Hindlimb muscle (tissue), 1 donor: ENCODE data around the gene ZXDC. TPM values are rescaled to one million over a fixed set of nuclear protein-coding genes. Genes with fewer than 3 reads are reported as not detected.

Experiments
- DNase-seq: peaks from one replicate; pipeline ENCODE4 v3.0.0-alpha.2; 2013
- polyA plus RNA-seq: library from polyadenylated mRNA; unstranded; fragments of 120-200 nt; gene quantifications from one replicate; pipeline ENCODE4 v1.2.1, GENCODE V29; 2013; ENCODE audit not compliant: insufficient read length

The ZXDC gene
- polyA plus RNA-seq, 1 donor = 32.9 TPM

DNA sequence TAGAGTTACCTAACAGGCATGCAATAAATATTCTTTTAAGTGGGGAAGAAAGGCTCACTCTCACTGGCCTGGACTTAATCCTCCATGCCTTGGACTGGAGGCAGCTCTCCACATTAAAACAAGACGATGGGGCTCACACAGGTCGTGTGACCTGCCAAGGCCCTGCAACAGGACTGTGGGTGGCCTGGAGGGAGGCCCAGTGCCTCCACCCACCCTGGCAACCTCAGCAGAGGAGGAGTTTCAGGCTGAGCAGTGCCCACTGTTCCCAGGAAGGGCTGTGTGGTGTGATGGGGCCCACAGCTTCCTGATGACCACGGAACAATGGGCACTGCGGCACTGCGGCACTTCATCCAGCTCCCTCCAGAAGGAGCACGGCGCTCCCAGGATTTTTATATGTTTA, 36.3 kb upstream of the ZXDC start:
- no peak for DNase-seq

DNA sequence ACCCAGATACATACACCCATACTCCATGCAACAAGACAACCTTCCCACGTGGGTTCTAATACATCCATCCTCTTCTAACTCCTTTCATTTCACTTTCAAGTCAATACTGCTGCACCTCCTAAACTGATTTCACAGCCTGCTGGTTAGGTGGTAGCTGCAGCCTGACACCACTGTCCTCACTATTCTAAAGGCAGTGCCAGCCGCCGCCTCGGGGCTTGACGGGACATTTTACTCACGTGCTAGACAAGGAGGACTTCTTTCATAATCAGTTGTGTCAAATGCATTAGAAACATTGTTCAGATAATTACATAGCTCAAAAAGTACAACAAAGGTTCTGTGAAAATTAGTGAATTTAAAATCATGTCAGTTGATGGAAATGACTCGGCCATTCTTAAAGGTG, 35.6 kb upstream of the ZXDC start:
- DNase-seq = no peak

GRCh38 chr3:126510308-126510910, 34.7 kb upstream of the ZXDC start:
- no peak for DNase-seq

DNA sequence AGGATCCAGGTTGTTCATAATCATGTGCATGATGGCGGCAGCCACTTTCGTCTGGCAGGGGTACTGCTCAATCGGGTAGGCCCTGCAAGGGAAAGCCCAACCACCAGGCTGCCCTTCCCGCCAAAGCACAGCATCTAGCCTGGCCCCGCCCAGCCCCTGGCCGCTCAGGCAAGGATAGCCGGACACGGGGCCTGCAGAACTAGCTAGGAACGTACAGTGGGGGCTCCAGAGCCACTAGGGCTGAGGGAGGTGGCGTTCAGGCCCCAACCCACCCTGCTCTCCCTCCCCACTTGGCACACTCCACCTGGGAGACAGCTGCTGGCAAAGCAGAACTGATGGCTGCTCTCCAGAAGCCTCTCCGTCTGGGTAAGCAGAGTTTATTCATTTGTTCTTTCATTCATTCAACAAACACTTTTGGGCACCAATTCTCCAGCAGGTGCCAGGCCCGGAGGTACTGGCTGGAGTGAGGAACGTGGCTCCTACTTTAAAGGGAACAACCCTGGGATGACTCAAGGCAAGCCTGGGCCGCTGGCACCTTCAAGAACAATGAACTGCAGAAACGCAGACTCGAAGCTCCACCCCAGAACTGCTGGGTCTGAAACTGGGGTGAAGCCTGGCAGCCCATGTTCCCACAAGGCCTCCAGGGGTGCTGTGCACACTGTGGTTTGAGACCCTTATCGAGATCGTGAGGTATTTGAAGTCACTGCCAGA, 34.1 kb upstream of the ZXDC start:
- no peak for DNase-seq

GRCh38 chr3:126508564-126508964, 32.9 kb upstream of the ZXDC start:
- no peak for DNase-seq

GRCh38 chr3:126507886-126508285, 32.2 kb upstream of the ZXDC start:
- DNase-seq = no peak

DNA sequence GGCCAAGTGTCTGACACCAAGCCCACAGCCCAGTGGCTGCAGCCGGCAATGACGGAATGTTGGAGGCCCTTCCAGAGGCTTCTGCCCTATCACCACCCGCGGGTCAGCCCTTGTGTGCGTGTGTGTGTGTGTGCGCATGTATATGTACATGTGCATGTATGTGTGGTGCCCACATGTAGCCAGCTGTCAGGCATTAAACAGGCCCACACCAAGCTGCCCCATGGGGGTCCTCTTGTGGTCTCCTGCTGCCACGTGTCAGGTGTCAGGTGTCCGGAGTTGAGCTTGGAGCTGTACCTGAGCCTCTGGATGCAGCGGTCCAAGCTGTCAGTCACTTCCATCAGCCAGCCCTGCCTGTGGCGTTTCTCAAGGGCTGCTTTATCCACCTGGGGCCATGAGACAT, 28.0 kb upstream of the ZXDC start:
- DNase-seq = no peak

GRCh38 chr3:126502656-126503055, 27.0 kb upstream of the ZXDC start:
- no peak for DNase-seq

DNA sequence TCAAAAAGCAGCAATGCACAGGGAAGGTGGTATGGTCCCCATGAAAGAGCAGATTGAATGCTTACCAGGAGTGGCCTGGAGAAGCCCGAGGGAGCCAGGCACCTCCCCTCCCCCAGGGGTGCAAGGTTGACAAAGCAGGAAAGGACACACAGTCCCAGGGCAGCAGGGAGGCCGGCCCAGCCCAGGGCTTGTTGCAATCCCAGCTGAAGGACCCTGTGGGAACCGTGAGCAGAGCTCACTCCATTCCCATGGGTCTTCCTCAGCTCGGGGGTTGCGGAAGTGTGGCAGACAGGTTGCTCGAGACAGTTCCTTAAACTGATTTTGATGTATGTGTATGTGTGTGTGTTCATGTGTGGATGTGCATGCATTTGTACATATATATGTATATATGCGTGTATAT, 26.0 kb upstream of the ZXDC start:
- DNase-seq = no peak

GRCh38 chr3:126501054-126501453, 25.4 kb upstream of the ZXDC start:
- no peak for DNase-seq

DNA sequence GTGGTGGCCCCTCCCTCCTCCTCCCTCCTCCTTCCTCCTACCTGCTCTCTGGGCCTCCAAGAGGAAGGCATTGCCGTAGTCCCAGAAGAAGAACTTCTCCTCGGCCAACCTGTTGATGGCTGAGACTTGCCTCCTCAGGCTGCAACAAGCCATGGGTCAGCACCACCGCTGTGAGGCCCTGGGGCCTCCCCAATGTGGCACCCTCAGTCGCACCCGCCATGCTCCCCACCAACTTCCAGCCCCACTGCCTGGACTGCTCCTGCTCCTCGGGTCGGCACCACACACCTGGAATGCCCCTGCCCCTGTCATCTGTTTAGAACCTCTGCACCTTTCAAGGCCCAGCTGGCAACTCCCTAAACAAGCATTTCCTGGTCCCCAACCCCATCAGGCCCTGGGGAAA, 24.3 kb upstream of the ZXDC start:
- no peak for DNase-seq

GRCh38 chr3:126499401-126499800, 23.7 kb upstream of the ZXDC start:
- DNase-seq = no peak

DNA sequence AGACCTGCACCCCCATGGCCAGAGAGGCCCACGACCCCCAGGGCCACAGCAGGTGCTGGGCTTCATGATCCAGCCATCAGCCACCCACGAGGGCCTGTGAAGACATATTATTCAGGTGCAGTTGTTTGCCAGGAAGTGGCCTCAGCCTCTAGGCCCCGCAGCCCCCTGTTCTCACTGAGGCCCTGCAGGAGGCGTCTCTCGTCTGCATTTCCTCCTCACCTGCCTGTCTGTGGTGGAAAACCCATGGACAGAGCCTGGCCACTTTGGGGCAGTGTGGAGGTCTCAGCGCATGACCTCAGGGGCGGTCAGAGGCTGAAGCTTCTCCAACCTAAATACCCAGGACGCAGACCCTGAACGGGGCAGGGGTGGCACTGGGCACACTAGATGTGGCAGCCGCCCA, 23.2 kb upstream of the ZXDC start:
- DNase-seq = no peak

GRCh38 chr3:126498461-126498860, 22.8 kb upstream of the ZXDC start:
- DNase-seq = no peak

DNA sequence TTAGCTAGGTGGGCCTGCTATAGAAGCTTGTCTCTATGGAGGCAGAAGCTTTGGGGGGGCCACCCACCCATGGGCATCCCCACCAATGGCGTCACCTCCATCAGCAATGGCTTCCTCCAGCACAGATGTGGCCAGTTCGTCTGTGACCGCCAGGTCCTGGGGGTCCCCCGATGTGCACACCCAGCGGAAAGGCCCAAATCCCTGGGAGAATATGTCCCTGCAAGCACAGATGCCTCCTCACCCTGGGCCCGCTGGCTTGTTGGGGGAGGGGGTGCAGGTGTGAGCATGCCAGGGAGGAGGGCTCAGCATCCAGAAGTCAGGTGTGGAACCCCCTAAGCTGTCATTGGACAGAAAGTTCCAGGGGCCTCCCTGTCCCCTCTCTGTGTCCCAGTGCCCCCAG, 22.3 kb upstream of the ZXDC start:
- no peak for DNase-seq

DNA sequence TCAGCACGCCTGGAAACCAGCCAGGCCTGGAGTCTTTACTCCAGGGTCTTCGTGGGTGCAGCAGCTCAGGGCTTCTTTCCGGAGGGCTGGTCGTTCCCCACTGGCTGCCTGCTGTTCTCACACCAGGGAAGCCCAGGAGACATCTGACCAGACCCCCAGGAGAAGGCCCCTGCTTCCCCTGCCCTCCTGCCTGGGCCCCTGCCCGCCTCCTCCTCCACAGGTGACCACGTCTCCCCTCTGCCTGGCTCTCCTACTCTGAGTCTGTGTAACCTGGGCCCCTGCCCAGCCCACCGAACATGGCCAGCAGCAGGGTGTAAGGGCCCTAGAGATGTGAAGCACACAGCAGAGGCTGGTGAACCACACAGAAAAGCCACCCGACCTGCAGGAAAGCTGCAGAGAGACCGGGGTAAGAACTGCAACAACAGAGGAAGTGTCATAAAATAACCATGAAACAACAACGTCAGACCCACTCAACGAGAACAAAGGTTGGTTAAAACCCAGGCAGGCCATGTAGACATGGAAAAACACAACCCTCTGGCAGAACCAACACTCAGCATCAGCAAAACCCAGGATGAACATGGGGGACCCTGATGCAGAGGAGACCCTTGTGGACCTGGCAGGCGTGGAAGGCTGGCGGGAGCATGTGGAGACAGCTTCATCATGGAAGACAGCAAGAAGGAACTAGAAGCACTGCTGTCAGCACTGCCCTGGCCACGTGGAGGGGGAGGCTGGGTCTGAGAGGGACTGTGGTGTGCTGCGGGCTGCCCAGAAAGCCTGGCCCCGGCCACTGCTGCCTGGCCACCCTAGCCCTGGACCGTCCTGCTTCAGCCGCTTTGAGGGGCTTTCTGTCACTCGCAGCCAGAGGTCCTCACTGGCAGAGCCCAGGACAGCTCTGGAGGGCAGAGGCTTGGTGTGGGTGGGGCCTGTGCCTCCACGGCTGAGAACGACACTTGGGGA, 21.5 kb upstream of the ZXDC start:
- DNase-seq = no peak

GRCh38 chr3:126495786-126496185, 20.1 kb upstream of the ZXDC start:
- no peak for DNase-seq

DNA sequence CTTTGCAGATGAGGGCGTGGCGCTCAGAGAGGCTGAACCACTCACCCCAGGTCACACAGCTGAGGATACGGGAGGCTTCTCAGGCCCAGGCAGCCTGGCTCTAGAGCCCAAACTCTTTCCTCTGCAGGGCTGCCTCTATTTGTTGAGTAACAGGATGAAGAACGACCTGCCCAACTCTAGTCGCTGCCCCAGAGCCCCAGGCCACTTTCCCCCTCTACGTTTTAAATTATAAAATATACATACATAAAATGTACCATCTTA, 19.2 kb upstream of the ZXDC start:
- DNase-seq = no peak

DNA sequence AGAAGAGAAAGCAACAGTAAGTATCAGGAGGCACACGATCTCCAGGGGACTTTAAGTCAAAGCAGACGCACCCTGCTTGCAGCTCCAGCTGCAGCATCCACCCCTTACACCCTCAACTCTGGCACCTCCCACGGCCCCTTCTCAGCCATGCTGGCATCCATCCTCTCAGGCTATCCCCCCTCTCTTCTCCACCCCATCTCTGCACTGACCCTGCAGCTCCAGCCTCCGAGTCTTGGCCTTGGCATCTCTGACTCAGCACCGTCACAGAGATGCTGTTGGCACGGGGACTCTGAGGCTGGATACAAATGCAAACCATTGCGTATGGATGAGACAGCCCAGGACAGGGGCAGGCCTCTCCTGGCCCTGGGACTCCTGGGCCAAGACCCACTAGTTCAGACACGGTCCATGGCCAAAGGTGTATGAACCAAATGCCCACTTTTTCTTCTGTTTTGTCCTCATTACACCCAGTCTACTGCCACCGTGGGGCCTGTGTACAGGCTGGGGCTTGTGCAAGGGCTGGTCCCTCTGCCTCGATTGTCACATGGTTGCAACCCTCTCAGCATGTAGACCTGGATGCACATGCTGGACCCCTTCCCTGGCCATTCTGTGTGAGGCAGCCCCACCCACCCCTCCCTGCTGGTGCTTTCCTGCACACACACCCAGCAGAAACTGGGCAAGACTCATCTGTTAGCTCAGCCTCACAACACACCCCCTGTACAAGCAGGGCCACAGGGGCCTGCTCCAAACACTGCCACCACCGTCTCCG, 18.7 kb upstream of the ZXDC start:
- no peak for DNase-seq

DNA sequence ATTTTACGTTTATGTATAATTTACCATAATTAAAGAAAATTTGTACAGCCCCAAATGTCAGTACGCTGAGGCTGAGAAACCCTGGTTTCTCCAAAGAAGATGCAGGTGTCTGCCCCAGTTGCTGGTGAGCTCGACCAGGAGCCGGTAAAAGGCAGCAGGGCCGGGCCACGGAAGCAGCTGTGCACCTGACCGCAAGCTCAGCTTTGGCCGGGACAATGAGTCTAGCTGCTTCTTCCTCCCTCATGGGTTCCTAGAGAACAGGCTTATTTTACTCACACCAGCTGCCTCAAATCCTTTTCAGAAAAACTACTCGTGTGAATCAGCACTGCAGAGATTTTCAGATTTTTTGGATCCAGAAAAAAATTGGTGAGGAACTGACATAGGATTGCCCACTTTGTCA, 18.0 kb upstream of the ZXDC start:
- no peak for DNase-seq

DNA sequence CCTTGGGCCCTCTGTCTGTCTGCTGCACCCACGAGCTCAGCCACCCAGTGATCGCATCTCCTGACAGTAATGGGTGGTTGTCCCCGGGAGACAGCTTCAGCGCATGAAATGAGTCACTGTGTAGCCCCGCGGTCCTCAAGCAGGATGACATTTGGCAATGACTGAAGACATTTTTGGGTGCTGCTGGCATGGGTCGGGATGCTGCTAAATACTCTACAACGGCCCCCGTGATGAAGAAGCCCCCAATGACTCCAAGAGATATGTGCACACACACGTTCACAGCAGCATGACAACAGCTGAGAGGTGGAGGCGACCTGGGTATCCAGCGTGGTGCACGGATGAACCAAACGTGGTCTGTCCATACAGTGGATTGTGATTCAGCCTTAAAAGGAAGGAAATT, 17.4 kb upstream of the ZXDC start:
- DNase-seq = no peak

- DNase-seq = no peak
Observed at GRCh38 chr3:126491221-126492013, 15.7 kb upstream of the ZXDC start.
